ENCODE data around the gene MYOT. TPM values are rescaled to one million over a fixed set of nuclear protein-coding genes. Genes with fewer than 3 reads are reported as not detected.

Gene MYOT
- total RNA-seq, 1 donor from 2014 or later: 8.7 TPM

Other genes with a start within 250 kb of the MYOT start
- gene KLHL3, start 131.8 kb upstream of the MYOT start, total RNA-seq: 24.5 TPM
- 13.7 TPM for gene HNRNPA0, start 113.5 kb upstream of the MYOT start, total RNA-seq
- 0.55 TPM for gene PKD2L2, start 21.6 kb downstream of the MYOT start, total RNA-seq
- gene FAM13B, start 165.2 kb downstream of the MYOT start, total RNA-seq: 20.4 TPM
- gene WNT8A, start 216.2 kb downstream of the MYOT start, total RNA-seq: not detected

Data from left ventricle myocardium superior (tissue), 1 donor.